HUES64 (cell line): ENCODE results near the gene EFCAB9.

Experiments used
- H3K27ac ChIP-seq: 2 replicates; pipeline ENCODE4 v1.7.0; 2013; ENCODE audit warnings: low read depth, low read length, inconsistent platforms
- H3K27me3 ChIP-seq: 2 replicates; pipeline ENCODE4 v1.6.1; 2013; ENCODE audit warnings: mild to moderate bottlenecking, low read length; ENCODE audit not compliant: insufficient read depth
- H3K36me3 ChIP-seq: 2 replicates; pipeline ENCODE4 v1.6.1; 2013; ENCODE audit warnings: mild to moderate bottlenecking, low read length; ENCODE audit not compliant: insufficient read depth
- H3K4me1 ChIP-seq: 2 replicates; pipeline ENCODE4 v1.6.1; 2013; ENCODE audit warnings: mild to moderate bottlenecking, low read length, moderate library complexity; ENCODE audit not compliant: insufficient read depth
- H3K4me3 ChIP-seq: 2 replicates; pipeline ENCODE4 v1.5.1; 2013; ENCODE audit warnings: mild to moderate bottlenecking, low read length, moderate library complexity
- H3K9ac ChIP-seq: 2 replicates; pipeline ENCODE4 v1.6.1; 2013; ENCODE audit warnings: mild to moderate bottlenecking, low read depth, low read length
- H3K9me3 ChIP-seq: 2 replicates; pipeline ENCODE4 v1.6.1; 2013; ENCODE audit warnings: low read depth, low read length; ENCODE audit not compliant: insufficient read depth
- WGBS: fragments of 150-250, 120-280 bp; methylation state at CpG from one replicate; pipeline ENCODE4 v1.1.7; 2013; ENCODE audit warnings: missing lambda C conversion rate; 5-methylcytosine and 5-hydroxymethylcytosine counted together

Gene EFCAB9

DNA sequence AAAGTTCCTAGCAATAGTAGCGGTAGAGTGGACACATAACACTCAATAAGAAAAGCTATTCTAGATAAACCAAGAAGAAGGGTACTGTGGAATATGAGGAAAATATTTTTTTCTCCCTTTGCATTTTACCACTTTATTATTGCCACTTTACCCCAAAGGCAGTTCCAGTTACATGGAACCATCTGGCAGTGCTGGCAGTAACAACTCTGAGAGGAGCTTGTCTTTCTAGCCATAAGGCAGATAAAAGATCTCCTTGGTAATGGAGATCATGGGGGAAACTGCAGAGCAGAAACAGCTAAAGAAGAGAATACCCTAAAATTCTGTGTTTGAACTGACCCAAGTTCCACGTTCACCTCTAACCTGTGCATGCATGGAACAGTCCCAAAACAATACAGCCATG is 51.1 kb downstream of the EFCAB9 start:
- no peak overlapping the region for H3K4me3 ChIP-seq
- H3K4me1 ChIP-seq: no peaks in the 10 kb centered on the region
- H3K36me3 ChIP-seq: peaks cover 5% of the 10 kb centered on the region; the same call in 1 of the 2 replicates
- WGBS: 96% methylated on average over 1 of the region's 2 CpGs
- no peak overlapping the region for H3K9ac ChIP-seq
- H3K9me3 ChIP-seq: no peaks in the 10 kb centered on the region
- H3K27me3 ChIP-seq: no peaks in the 10 kb centered on the region
- H3K27ac ChIP-seq: no peak overlapping the region

DNA sequence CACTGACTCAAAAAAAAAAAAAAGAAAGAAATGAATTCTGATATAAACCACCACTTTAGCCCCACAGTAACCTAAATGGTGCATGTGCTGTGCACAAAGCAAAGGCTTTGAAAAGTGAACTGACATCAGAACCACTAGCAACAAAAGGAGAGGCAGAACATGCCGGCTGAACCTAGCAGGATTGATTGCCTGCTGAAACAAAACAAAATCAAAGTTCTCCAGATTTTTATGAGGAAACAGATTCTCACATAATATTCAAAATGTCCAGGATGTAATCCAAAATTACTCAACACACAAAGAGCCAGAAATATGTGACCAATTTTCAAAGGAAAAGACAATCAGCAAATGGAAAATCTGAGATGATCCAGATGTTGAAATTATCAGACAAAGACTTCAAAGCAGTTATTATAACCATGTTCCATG is 51.7 kb downstream of the EFCAB9 start:
- 91% methylated on average over 1 of the region's 1 CpG for WGBS
- no peak overlapping the region for H3K9ac ChIP-seq
- peaks cover 5% of the 10 kb centered on the region; the same call in 1 of the 2 replicates for H3K36me3 ChIP-seq
- H3K4me1 ChIP-seq: no peaks in the 10 kb centered on the region
- no peaks in the 10 kb centered on the region for H3K9me3 ChIP-seq
- H3K27ac ChIP-seq: no peak overlapping the region
- H3K4me3 ChIP-seq: no peak overlapping the region
- no peaks in the 10 kb centered on the region for H3K27me3 ChIP-seq

DNA sequence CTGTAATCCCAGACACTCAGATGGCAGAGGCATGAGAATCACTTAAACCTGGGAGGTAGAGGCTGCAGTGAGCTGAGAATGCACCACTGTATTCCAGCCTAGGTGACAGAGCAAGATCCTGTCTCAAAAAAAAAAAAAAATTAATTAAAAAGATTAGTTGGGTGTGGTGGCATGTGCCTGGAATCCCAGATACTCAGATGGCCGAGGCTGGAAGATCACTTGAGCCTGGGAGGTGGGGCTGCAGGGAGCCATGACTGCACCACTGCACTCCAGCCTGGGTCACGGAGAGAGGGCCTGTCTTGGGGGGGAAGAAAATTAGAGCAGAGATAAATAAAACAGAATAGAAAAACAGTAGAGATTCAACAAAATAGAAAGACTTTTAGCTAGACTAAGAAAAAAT is 54.7 kb downstream of the EFCAB9 start:
- Histone ChIP-seq H3K9me3 (no peaks in the 10 kb centered on the region), H3K27ac (no peak overlapping the region), H3K27me3 (no peaks in the 10 kb centered on the region), H3K36me3 (no peaks in the 10 kb centered on the region), H3K4me1 (no peaks in the 10 kb centered on the region), H3K9ac (no peak overlapping the region), H3K4me3 (no peak overlapping the region)
- 91% methylated on average over 1 of the region's 2 CpGs for WGBS

GRCh38 chr5:172251419-172251818 is 57.4 kb downstream of the EFCAB9 start:
- Histone ChIP-seq H3K27ac (no peak overlapping the region), H3K27me3 (no peaks in the 10 kb centered on the region), H3K9me3 (no peaks in the 10 kb centered on the region), H3K36me3 (peaks cover 12% of the 10 kb centered on the region), H3K9ac (no peak overlapping the region), H3K4me1 (no peaks in the 10 kb centered on the region), H3K4me3 (no peak overlapping the region)
- 100% methylated on average over 1 of the region's 1 CpG for WGBS

DNA sequence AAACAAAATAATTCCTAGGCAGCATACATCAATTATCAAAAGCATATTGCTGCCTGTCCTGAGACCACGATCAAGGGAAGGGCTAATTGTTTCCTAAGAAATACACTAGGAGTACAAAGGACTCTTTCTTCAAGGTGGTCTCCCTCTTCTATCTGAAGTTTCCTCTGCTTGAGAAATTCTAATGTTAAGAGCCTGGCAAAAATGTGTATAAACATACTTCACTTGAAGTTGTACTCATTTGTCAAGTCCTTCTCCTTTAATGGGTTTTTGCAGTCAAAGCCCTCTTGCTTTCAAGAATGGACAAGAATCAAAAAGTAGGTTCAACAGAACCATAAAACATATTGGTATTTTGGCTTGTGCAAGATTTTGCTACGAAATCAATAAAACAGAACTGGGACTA is 58.5 kb downstream of the EFCAB9 start:
- H3K36me3 ChIP-seq: peaks cover 20% of the 10 kb centered on the region
- 90% methylated on average over 1 of the region's 2 CpGs for WGBS

More for the DNA sequence above, 58.5 kb downstream of the EFCAB9 start:
- Histone ChIP-seq H3K27ac (no peak overlapping the region), H3K27me3 (no peaks in the 10 kb centered on the region), H3K9me3 (no peaks in the 10 kb centered on the region), H3K4me3 (no peak overlapping the region), H3K9ac (no peak overlapping the region), H3K4me1 (no peaks in the 10 kb centered on the region)
